Putamen (tissue), 1 donor: ENCODE results near the gene ARHGAP6.

Source experiments
- DNase-seq: peaks from one replicate; pipeline ENCODE4 v3.0.0-alpha.2; 2016; ENCODE audit warnings: low spot score

The ARHGAP6 gene

GRCh38 chrX:11424903-11425674 lies 240.6 kb downstream of the ARHGAP6 start:
- DNase-seq = no peak

GRCh38 chrX:11423949-11424348 lies 241.8 kb downstream of the ARHGAP6 start:
- DNase-seq = no peak

GRCh38 chrX:11423362-11423818 lies 242.3 kb downstream of the ARHGAP6 start:
- no peak for DNase-seq

DNA sequence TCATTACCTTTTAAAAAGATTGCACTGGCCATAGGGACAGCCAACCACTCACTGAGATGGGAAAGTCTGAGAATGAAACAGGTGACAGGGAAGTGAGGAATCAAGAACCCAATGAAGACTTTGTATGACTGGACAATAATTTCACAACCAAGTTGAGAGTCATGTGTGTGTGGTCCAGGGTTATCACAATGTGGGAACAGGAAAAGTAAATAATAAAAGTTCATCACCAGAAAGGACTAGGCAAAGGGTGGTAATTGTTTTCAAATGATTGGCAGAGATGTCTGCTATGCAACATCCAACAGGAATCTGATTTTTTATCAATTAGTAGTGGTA lies 243.2 kb downstream of the ARHGAP6 start:
- no peak for DNase-seq

- DNase-seq = no peak
Observed at GRCh38 chrX:11421805-11422524, 243.8 kb downstream of the ARHGAP6 start.

GRCh38 chrX:11420851-11421250 lies 244.9 kb downstream of the ARHGAP6 start:
- DNase-seq = no peak

DNA sequence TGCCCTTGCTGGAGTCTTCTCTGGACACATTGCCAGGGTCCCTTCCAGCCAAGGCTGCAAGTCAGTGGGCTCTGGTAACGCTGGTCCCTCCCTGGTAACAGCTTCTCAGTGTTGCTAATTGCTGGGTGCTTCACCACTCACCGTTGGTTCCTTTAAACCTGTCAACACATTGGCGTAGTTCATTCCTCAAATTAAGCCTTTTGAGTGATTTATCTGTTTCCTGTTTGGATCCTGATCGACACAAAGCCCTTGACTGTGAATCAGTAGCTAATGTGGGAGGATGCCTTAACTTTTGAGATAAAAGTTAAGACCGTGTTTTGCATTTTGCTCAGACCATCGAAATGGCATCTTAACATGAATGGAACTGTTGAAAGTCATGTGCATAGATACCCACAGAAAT lies 246.6 kb downstream of the ARHGAP6 start:
- no peak for DNase-seq

DNA sequence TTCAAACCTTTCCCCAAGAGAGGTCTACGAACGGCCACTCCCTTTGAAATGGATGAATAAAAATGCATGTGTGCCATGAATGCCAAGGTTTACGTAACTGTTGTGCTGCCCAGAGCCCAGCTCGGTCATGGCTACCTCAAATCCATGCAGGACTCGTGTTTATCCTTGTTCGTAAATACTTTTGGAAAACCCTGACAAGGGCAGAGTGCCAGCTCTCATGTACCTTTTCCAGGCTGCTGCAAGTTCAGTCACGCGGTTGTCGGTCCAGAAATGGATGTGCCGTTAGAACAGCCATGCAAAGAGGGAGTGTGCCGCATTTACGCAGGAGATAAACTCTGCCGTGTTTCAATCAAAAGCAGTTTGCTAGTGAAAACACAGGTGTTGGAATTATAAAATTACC lies 249.1 kb downstream of the ARHGAP6 start:
- no peak for DNase-seq

- no peak for DNase-seq
Observed at GRCh38 chrX:11414091-11414490, 251.6 kb downstream of the ARHGAP6 start.

DNA sequence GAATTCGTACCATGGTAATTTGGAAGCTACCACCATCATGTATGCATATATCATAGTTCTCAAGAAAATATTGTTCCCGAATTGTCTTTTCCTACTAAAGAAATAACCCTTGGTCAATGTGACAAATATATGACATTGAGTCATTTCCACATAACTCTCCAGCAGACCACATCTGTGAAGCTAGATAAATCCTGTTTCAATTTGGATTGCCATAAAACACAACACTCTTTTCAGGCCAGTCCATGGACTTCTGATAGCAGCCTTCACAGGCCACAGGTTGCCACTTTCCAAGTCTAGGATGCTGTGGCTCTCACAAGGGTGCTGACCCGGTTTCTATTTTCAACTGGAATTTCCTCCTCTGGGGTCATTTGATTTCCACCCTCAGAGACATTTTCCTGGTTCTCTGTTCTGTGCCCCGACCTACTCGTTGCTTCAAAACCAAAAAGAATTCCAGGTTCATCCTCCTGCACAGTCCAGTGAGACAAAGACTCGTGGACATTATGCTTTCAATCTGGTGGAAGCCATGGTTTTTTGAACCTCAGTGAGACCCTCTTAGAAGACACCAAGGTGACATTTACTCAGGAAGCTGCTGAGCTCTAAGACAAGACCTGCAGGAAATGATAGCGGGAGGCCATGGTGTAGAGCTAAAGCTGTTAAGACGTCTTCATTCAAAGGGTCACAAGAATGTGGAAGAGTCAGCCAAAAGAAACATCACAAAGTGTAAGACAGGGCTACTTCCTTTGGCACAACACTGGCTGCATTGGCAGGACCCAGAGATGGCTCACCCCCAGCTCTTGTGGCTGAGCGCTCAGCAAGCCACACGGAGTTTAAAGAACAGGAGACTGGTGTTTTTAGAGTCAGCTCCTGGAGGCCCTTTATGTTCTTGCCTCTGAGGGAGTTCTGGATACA lies 252.8 kb downstream of the ARHGAP6 start:
- DNase-seq = no peak

DNA sequence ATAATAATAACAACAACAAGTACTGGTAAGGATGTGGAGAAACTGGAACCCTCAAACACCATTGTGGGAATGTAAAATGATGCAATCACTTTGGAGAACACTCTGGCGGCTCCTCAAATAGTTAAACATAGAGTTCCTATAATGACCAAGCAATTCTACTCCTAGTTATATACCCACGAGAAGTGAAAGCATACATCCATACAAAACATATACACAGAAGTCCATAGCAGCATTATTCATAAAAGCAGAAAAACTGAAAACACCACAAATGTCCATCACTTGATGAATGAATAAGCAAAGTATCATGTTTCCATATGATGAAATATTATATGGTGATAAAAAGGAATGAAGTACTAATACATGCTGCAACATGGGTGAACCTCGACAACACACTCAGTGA lies 255.8 kb downstream of the ARHGAP6 start:
- no peak for DNase-seq

GRCh38 chrX:11408783-11409182 lies 256.9 kb downstream of the ARHGAP6 start:
- DNase-seq = no peak

DNA sequence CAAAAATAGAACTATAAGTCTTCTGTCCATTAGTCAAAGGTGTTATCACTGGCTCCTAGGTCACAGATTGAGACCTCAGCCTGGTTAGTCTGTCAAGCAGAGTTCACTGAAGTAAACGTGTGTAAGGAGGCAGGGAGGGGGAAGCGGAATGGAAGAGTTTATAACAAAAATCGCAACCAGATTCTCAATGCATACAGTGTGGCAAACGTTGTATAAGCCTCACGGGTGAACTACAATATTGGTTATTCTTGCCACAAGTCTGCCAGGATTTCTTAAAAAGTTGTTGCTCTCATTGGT lies 257.7 kb downstream of the ARHGAP6 start:
- DNase-seq = no peak

- no peak for DNase-seq
Observed at GRCh38 chrX:11407331-11408108, 258.2 kb downstream of the ARHGAP6 start.

- DNase-seq = no peak
Observed at GRCh38 chrX:11406109-11406765, 259.5 kb downstream of the ARHGAP6 start.

DNA sequence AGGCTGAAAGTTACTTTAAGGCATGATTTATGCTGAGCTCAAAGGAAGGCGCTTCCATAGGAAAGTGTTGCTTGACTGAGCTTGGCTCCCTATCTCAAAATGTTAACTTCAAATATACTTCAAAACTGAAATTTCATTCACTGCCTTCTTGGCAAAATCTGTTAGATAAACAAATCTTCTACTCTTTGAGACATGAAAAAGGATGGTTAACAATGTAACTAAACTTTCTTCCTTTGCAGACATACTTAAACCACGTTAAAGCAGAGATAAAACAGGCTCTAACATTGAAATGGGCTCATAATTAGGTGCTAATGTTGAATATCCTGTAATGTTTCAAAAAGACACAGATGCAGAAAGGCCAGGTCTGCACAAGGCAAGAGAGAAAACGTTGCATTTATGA lies 262.1 kb downstream of the ARHGAP6 start:
- DNase-seq = no peak

- no peak for DNase-seq
Observed at GRCh38 chrX:11401966-11402365, 263.8 kb downstream of the ARHGAP6 start.

- no peak for DNase-seq
Observed at GRCh38 chrX:11399489-11400094, 266.1 kb downstream of the ARHGAP6 start.

DNA sequence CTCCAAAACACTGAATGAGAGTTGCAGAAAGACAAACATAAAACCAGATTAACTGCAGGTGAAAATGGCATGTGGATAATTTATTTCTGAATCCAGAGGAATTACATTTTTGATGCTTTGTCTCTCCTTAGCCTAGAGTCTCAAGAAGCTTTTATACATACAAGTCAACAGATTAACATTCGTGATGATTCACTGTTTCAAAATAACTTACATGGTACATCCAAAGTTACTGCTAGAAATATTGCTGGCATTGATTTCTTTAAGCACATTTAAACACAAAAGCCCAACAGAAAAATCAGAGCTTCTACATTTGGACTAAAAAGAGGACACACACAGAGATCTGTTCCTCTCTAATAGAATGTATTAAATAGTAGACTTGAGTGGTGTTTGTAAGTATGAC lies 266.9 kb downstream of the ARHGAP6 start:
- no peak for DNase-seq

DNA sequence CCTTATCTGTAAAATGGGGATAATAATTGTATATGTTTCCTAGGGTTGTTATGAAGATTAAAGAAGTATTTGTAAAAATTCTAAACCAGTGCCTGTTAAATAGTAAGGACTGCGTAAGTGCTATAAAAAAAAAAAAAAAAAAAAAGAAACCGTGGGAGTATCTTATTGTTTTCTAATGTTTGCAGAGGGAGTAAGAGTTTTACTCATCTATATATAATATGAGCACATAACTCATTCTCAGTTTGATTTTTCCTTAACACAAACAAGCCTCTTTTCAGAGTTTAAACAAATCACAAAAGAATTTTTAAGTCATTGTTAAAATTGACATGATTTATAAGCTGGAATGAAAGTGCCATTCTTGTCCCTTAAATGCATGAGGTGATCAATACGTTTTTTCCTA lies 267.6 kb downstream of the ARHGAP6 start:
- no peak for DNase-seq

DNA sequence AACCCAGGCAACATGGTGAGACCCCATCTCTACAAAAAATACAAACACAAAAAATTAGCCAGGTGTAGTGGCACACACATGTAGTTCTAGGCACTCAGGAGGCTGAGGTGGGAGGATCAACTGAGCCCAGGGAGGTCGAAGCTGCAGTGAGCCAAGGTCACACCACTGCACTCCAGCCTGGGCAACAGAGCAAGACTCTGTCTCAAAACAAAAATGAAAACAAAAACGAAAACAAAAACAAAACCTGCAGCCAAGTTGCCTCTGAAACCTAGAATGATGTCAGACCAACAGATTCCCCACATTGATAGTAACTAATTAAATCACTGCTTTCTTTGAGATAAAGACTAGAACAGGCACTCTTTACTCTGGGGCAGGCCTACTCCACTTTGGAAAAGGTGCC lies 268.0 kb downstream of the ARHGAP6 start:
- no peak for DNase-seq
